Fibroblast of lung (primary cell): ENCODE results near the gene CERS5. TPM values are rescaled to one million over a fixed set of nuclear protein-coding genes. Genes with fewer than 3 reads are reported as not detected.
A peak's percentile ranks its signal among the peaks of the same experiment; 100 is the strongest.

Experiments used
- DNase-seq, 2 donors: peaks; one replicate each; pipeline versions ENCODE4 v3.0.0 to v3.0.0-alpha.2; 2010; ENCODE audit warnings: low read depth in 2 of 2
- H2AFZ ChIP-seq: 2 replicates; pipeline ENCODE4 v1.5.1; 2012; ENCODE audit warnings: low read length, control low read depth, inconsistent platforms
- H3K27ac ChIP-seq: 2 replicates; pipeline ENCODE4 v1.5.1; 2011; ENCODE audit warnings: low read length, control low read depth; ENCODE audit not compliant: insufficient read depth
- H3K27me3 ChIP-seq: 2 replicates; pipeline ENCODE4 v1.5.1; 2011; ENCODE audit warnings: mild to moderate bottlenecking, low read length; ENCODE audit not compliant: control insufficient read depth, insufficient read depth
- H3K36me3 ChIP-seq: 2 replicates; pipeline ENCODE4 v1.5.1; 2011; ENCODE audit warnings: low read length; ENCODE audit not compliant: control insufficient read depth, insufficient read depth
- H3K4me1 ChIP-seq: 2 replicates; pipeline ENCODE4 v1.5.1; 2011; ENCODE audit warnings: low read length; ENCODE audit not compliant: control insufficient read depth, insufficient read depth; ENCODE audit errors: extremely low read depth
- H3K4me2 ChIP-seq: 2 replicates; pipeline ENCODE4 v1.5.1; 2011; ENCODE audit warnings: low read length, control low read depth; ENCODE audit not compliant: insufficient read depth; ENCODE audit errors: extremely low read depth
- H3K4me3 ChIP-seq, 4 experiments: fragments of 200-600 bp in 1 of 4; sonication (generic) in 1 of 4; replicated peaks in 1 of 4; 2 replicates each; pipeline ENCODE4 v1.5.1; 2011 to 2016; ENCODE audit warnings: low read length in 4 of 4, low read depth in 3 of 4, mild to moderate bottlenecking in 3 of 4, control low read depth in 2 of 4, inconsistent platforms in 1 of 4, mixed read lengths in 1 of 4; ENCODE audit not compliant: insufficient read depth in 1 of 4; ENCODE audit errors: control extremely low read depth in 1 of 4
- H3K79me2 ChIP-seq: 2 replicates; pipeline ENCODE4 v1.5.1; 2012; ENCODE audit warnings: mild to moderate bottlenecking, low read length, inconsistent platforms; ENCODE audit not compliant: control insufficient read depth, insufficient read depth
- H3K9ac ChIP-seq: 2 replicates; pipeline ENCODE4 v1.5.1; 2011; ENCODE audit warnings: mild to moderate bottlenecking, low read length, control low read depth; ENCODE audit not compliant: insufficient read depth
- H3K9me3 ChIP-seq: 2 replicates; pipeline ENCODE4 v1.5.1; 2012; ENCODE audit warnings: low read depth, low read length; ENCODE audit not compliant: control insufficient read depth, insufficient read depth
- H4K20me1 ChIP-seq: 2 replicates; pipeline ENCODE4 v1.5.1; 2011; ENCODE audit warnings: low read length; ENCODE audit not compliant: control insufficient read depth, insufficient read depth; ENCODE audit errors: extremely low read depth
- EZH2 ChIP-seq: IDR thresholded peaks from 2 replicates; pipeline ENCODE4 v1.5.1; 2012; ENCODE audit warnings: low read length, control low read depth, mild to moderate bottlenecking; ENCODE audit errors: missing control alignments
- polyA plus RNA-seq, 2 donors: library from polyadenylated mRNA; depleted of rRNA in 1 of 2; stranded (reverse) in 1 of 2; unstranded in 1 of 2; fragments of >200 nt; gene quantifications; 2 replicates each; pipeline ENCODE4 v1.2.1, GENCODE V29; 2011 to 2012; ENCODE audit warnings: missing spikeins in 1 of 2
- total RNA-seq: library from RNA; depleted of rRNA; stranded (reverse); fragments of >200 nt; gene quantifications from 2 replicates; pipeline ENCODE4 v1.2.1, GENCODE V29; 2014
- TF ChIP-seq, protein P1 (sequence below), 2 donors: IDR thresholded peaks in 1 of 2; conservative IDR thresholded peaks in 1 of 2; 1 replicate in 1 of 2; 2 replicates in 1 of 2; pipeline ENCODE4 v1.5.1; 2011 to 2012; ENCODE audit warnings: low read length in 2 of 2, control low read depth in 1 of 2, inconsistent platforms in 1 of 2, low read depth in 1 of 2, mild to moderate bottlenecking in 1 of 2

The CERS5 gene
- total and polyA plus RNA-seq, 2 donors (not counting 1 experiment from before 2014, with no cell fraction given): 51.0 to 74.4 TPM

DNA sequence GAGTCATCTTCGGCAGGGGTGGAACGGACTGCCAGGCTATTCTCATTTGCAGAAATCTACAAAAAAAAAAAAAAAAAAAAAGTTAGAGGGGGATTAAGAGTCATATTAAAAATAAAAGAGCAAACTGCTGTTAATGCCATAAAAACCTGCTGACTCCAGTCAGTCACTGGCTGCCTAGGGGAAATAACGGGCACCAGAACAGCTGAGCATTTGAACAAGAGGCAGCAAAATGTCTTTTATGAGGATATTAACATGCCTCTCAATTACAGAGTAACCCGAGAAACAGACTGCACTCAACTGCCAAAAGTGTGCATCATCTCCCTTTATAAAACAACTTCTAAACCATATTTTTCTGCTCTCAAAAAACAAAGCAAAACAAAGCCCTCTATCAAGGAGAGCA, 28.7 kb upstream of the CERS5 start:
- Histone ChIP-seq H3K36me3 (peaks cover 13% of the 10 kb centered on the region), H2AFZ (no peak overlapping the region), H3K4me3 (no peak overlapping the region), H3K4me1 (peaks cover 2% of the 10 kb centered on the region), H3K79me2 (peaks cover 2% of the 10 kb centered on the region), H3K27me3 (no peaks in the 10 kb centered on the region), H3K9me3 (no peaks in the 10 kb centered on the region), H3K4me2 (no peak overlapping the region), H4K20me1 (no peaks in the 10 kb centered on the region), H3K27ac (no peak overlapping the region), H3K9ac (no peak overlapping the region)
- no peak for DNase-seq
- TF ChIP-seq, protein P1, sequence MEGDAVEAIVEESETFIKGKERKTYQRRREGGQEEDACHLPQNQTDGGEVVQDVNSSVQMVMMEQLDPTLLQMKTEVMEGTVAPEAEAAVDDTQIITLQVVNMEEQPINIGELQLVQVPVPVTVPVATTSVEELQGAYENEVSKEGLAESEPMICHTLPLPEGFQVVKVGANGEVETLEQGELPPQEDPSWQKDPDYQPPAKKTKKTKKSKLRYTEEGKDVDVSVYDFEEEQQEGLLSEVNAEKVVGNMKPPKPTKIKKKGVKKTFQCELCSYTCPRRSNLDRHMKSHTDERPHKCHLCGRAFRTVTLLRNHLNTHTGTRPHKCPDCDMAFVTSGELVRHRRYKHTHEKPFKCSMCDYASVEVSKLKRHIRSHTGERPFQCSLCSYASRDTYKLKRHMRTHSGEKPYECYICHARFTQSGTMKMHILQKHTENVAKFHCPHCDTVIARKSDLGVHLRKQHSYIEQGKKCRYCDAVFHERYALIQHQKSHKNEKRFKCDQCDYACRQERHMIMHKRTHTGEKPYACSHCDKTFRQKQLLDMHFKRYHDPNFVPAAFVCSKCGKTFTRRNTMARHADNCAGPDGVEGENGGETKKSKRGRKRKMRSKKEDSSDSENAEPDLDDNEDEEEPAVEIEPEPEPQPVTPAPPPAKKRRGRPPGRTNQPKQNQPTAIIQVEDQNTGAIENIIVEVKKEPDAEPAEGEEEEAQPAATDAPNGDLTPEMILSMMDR (conservative IDR thresholded peaks at IDR 0.05 in 1 of 2, IDR thresholded peaks at IDR 0.05 in 1 of 2; ENCODE audit: low read depth in 1 of 2, low read length in 2 of 2): no peak
- no peak for TF ChIP-seq EZH2

DNA sequence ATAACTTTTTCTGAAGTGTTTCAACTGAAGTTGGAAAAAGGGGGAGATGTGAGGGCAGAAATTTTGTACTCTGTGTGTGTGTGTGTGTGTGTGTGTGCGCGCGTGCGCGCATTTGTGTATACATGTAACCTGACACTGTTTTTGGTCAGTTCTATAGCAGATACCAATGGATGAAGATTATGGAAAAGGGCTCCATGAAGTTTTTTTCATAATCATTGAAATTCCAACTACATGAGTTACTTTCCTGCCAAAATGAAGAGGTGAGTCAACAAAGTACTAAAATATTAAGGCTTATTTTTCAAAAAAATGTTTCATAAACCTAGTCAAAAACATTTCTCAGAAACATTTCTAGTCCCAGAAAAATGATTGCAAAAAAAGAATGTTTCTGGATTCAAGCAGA, 25.7 kb upstream of the CERS5 start:
- H2AFZ ChIP-seq: no peak overlapping the region
- no peaks in the 10 kb centered on the region for H3K9me3 ChIP-seq
- DNase-seq: peak; percentile 69 to 81
- H3K36me3 ChIP-seq: peaks cover 10% of the 10 kb centered on the region
- no peaks in the 10 kb centered on the region for H4K20me1 ChIP-seq
- no peak overlapping the region for H3K4me3 ChIP-seq
- TF ChIP-seq, protein P1 (conservative IDR thresholded peaks at IDR 0.05 in 1 of 2, IDR thresholded peaks at IDR 0.05 in 1 of 2; ENCODE audit: low read depth in 1 of 2, low read length in 2 of 2): no peak
- no peak for TF ChIP-seq EZH2
- H3K4me1 ChIP-seq: peaks cover 10% of the 10 kb centered on the region
- no peak overlapping the region for H3K27ac ChIP-seq
- H3K9ac ChIP-seq: no peak overlapping the region
- no peak overlapping the region for H3K4me2 ChIP-seq
- peaks cover 3% of the 10 kb centered on the region for H3K79me2 ChIP-seq
- no peaks in the 10 kb centered on the region for H3K27me3 ChIP-seq

DNA sequence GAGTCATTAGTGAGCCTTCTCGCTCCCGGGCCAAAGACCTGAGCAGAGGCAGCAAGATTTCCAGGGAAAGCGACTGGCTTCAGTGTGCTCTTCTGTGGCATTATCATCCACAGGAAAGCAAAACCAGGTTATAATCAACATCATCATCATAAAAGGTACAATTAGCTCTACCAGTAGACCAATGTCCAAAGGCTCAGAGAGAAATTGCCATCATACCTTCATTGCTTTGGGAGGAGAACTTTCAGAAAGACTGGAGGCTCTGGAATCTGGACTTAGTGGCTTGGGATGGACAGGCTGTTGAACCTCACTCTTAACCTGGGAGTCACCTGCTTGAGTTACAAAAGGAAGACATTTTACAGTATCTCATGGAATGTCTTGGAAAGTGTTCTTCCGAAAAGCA, 25.1 kb upstream of the CERS5 start:
- H2AFZ ChIP-seq: no peak overlapping the region
- no peak overlapping the region for H3K4me3 ChIP-seq
- no peaks in the 10 kb centered on the region for H4K20me1 ChIP-seq
- no peak overlapping the region for H3K4me2 ChIP-seq
- no peaks in the 10 kb centered on the region for H3K9me3 ChIP-seq
- H3K9ac ChIP-seq: no peak overlapping the region
- no peak overlapping the region for H3K27ac ChIP-seq
- DNase-seq: no peak
- H3K36me3 ChIP-seq: peaks cover 10% of the 10 kb centered on the region
- TF ChIP-seq, protein P1 (conservative IDR thresholded peaks at IDR 0.05 in 1 of 2, IDR thresholded peaks at IDR 0.05 in 1 of 2; ENCODE audit: low read depth in 1 of 2, low read length in 2 of 2): no peak
- TF ChIP-seq EZH2: no peak
- H3K27me3 ChIP-seq: no peaks in the 10 kb centered on the region
- H3K4me1 ChIP-seq: peaks cover 16% of the 10 kb centered on the region
- peaks cover 3% of the 10 kb centered on the region for H3K79me2 ChIP-seq
